Activated naive CD4-positive, alpha-beta T cell treated with anti-CD3 and anti-CD28 coated beads, Interleukin-2, amount 50 U/mL, for 72 hours (primary cell): Measurements from ENCODE around the gene A1BG. TPM values are rescaled to one million over a fixed set of nuclear protein-coding genes. Genes with fewer than 3 reads are reported as not detected.
"Not testable (repeated sequence)": the region's sequence is repeated elsewhere in the genome, so short reads cannot be mapped to it uniquely, and the experiment has no call there.

Source experiments
- ATAC-seq, 2 donors: fragments of 150-1000 bp; cut with Tn5 transposase; 2 replicates each; pipeline ENCODE4 v1.10.0; 2021; ENCODE audit warnings: mild to moderate bottlenecking in 2 of 2, moderate library complexity in 2 of 2
- DNase-seq, 2 donors: peaks; one replicate each; pipeline ENCODE4 v3.0.0; 2021 to 2022; ENCODE audit warnings: low spot score in 2 of 2
- H3K27ac Mint-ChIP-seq, 2 donors: one replicate each; pipeline ENCODE4 v1.8.0; 2022; ENCODE audit warnings: mild to moderate bottlenecking in 2 of 2, mixed read lengths in 2 of 2
- H3K36me3 Mint-ChIP-seq, 2 donors: one replicate each; pipeline ENCODE4 v1.8.0; 2022; ENCODE audit warnings: mixed read lengths in 2 of 2
- H3K9me3 Mint-ChIP-seq, 2 donors: one replicate each; pipeline ENCODE4 v1.8.0; 2022; ENCODE audit warnings: mixed read lengths in 2 of 2
- total RNA-seq, 2 donors: library from RNA; stranded (reverse); gene quantifications; one replicate each; pipeline ENCODE4 v1.2.3, GENCODE V29; 2022

A1BG gene
- total RNA-seq, 2 donors from 2014 or later: 12.9 to 14.9 TPM

GRCh38 chr19:58334691-58335249 lies 18.5 kb downstream of the A1BG start:
- peaks cover 0 to 4% of the 10 kb centered on the region in 2 donors for H3K9me3 Mint-ChIP-seq
- DNase-seq (no peak), ATAC-seq (no peak)
- H3K27ac Mint-ChIP-seq: peak overlapping the region in 1 of 2 donors; percentile 60
- H3K36me3 Mint-ChIP-seq: peaks cover 21 to 29% of the 10 kb centered on the region in 2 donors

GRCh38 chr19:58332697-58333096 lies 20.6 kb downstream of the A1BG start:
- H3K9me3 Mint-ChIP-seq: no peaks in the 10 kb centered on the region
- ATAC-seq (no peak), DNase-seq (no peak)
- H3K27ac Mint-ChIP-seq: no peak overlapping the region
- peaks cover 8 to 13% of the 10 kb centered on the region in 2 donors for H3K36me3 Mint-ChIP-seq

- H3K27ac Mint-ChIP-seq: no peak overlapping the region
- H3K36me3 Mint-ChIP-seq: peaks cover 6 to 7% of the 10 kb centered on the region in 2 donors
Measured at GRCh38 chr19:58330458-58330857, 22.8 kb downstream of the A1BG start.

GRCh38 chr19:58328999-58329398 lies 24.3 kb downstream of the A1BG start:
- ATAC-seq: no peak

More at GRCh38 chr19:58330458-58330857, 22.8 kb downstream of the A1BG start:
- H3K9me3 Mint-ChIP-seq: no peaks in the 10 kb centered on the region
- ATAC-seq (no peak), DNase-seq (no peak)

GRCh38 chr19:58326914-58327726 lies 26.2 kb downstream of the A1BG start, which contains the start of gene ZSCAN22:
ZSCAN22 (plus strand) TSS chr19:58326994; CDS start chr19:58334803, 7,809 bp downstream.
- Mint-ChIP-seq H3K36me3 (peaks cover 4 to 8% of the 10 kb centered on the region in 2 donors), H3K27ac (no peak within 1 kb of the TSS), H3K9me3 (no peaks in the 10 kb centered on the region)
- peak; percentile 87 to 91 for DNase-seq
- ATAC-seq: peak; percentile 90 to 92

More at GRCh38 chr19:58328999-58329398, 24.3 kb downstream of the A1BG start:
- DNase-seq: no peak
- Mint-ChIP-seq H3K36me3 (no peaks in the 10 kb centered on the region), H3K27ac (no peak overlapping the region), H3K9me3 (no peaks in the 10 kb centered on the region)

- peaks cover 4 to 8% of the 10 kb centered on the region in 2 donors for H3K36me3 Mint-ChIP-seq
- DNase-seq (no peak), ATAC-seq (peak in 1 of 2 donors; percentile 39)
- H3K9me3 Mint-ChIP-seq: no peaks in the 10 kb centered on the region
- no peak overlapping the region for H3K27ac Mint-ChIP-seq
Measured at GRCh38 chr19:58326501-58326913, 26.8 kb downstream of the A1BG start.

- no peaks in the 10 kb centered on the region for H3K9me3 Mint-ChIP-seq
- ATAC-seq (peak in 1 of 2 donors; percentile 4), DNase-seq (no peak)
- H3K36me3 Mint-ChIP-seq: peaks cover 4 to 8% of the 10 kb centered on the region in 2 donors
- no peak overlapping the region for H3K27ac Mint-ChIP-seq
Measured at GRCh38 chr19:58325311-58326022, 27.8 kb downstream of the A1BG start.

GRCh38 chr19:58319241-58319640 lies 34.1 kb downstream of the A1BG start:
- DNase-seq (no peak), ATAC-seq (no peak)
- H3K9me3 Mint-ChIP-seq: peaks cover 0 to 5% of the 10 kb centered on the region in 2 donors
- H3K36me3 Mint-ChIP-seq: peaks cover 13 to 28% of the 10 kb centered on the region in 2 donors
- H3K27ac Mint-ChIP-seq: no peak overlapping the region

GRCh38 chr19:58318297-58318696 lies 35.0 kb downstream of the A1BG start:
- Mint-ChIP-seq H3K36me3 (peaks cover 20 to 37% of the 10 kb centered on the region in 2 donors), H3K9me3 (peaks cover 0 to 5% of the 10 kb centered on the region in 2 donors), H3K27ac (no peak overlapping the region)
- ATAC-seq (no peak), DNase-seq (no peak)

GRCh38 chr19:58317476-58318072 lies 35.7 kb downstream of the A1BG start:
- Mint-ChIP-seq H3K9me3 (peaks cover 0 to 5% of the 10 kb centered on the region in 2 donors), H3K36me3 (peaks cover 22 to 40% of the 10 kb centered on the region in 2 donors), H3K27ac (no peak overlapping the region)
- no peak for DNase-seq
- ATAC-seq: no peak

GRCh38 chr19:58315580-58315979 lies 37.7 kb downstream of the A1BG start:
- H3K9me3 Mint-ChIP-seq: peaks cover 0 to 5% of the 10 kb centered on the region in 2 donors
- ATAC-seq: no peak
- DNase-seq: no peak
- H3K27ac Mint-ChIP-seq: no peak overlapping the region
- peaks cover 35 to 54% of the 10 kb centered on the region in 2 donors for H3K36me3 Mint-ChIP-seq

- peak overlapping the region in 1 of 2 donors; percentile 10 for H3K27ac Mint-ChIP-seq
- ATAC-seq: no peak
Measured at GRCh38 chr19:58311345-58311865, 41.9 kb downstream of the A1BG start.

GRCh38 chr19:58310685-58311084 lies 42.6 kb downstream of the A1BG start:
- peaks cover 0 to 13% of the 10 kb centered on the region in 2 donors for H3K9me3 Mint-ChIP-seq
- ATAC-seq, DNase-seq, H3K27ac Mint-ChIP-seq: not testable (repeated sequence)
- H3K36me3 Mint-ChIP-seq: peaks cover 61 to 94% of the 10 kb centered on the region in 2 donors

More at GRCh38 chr19:58311345-58311865, 41.9 kb downstream of the A1BG start:
- H3K9me3 Mint-ChIP-seq: peaks cover 0 to 13% of the 10 kb centered on the region in 2 donors
- no peak for DNase-seq
- H3K36me3 Mint-ChIP-seq: peaks cover 54 to 94% of the 10 kb centered on the region in 2 donors

- Mint-ChIP-seq H3K27ac (no peak overlapping the region), H3K9me3 (peaks cover 0 to 8% of the 10 kb centered on the region in 2 donors), H3K36me3 (peaks cover 50 to 83% of the 10 kb centered on the region in 2 donors)
- DNase-seq (no peak), ATAC-seq (no peak)
Measured at GRCh38 chr19:58307736-58308135, 45.6 kb downstream of the A1BG start.

- DNase-seq (no peak), ATAC-seq (no peak)
- Mint-ChIP-seq H3K27ac (peak overlapping the region; percentile 99), H3K9me3 (peaks cover 0 to 11% of the 10 kb centered on the region in 2 donors), H3K36me3 (peaks cover 38 to 81% of the 10 kb centered on the region in 2 donors)
Measured at GRCh38 chr19:58305932-58306323, 47.4 kb downstream of the A1BG start.
